Thoracic aorta (tissue), 2 donors: ENCODE data around the gene ELAVL4. TPM values are rescaled to one million over a fixed set of nuclear protein-coding genes. Genes with fewer than 3 reads are reported as not detected.

ENCODE experiments used
- ATAC-seq: fragments of 150-250 bp; one replicate; pipeline ENCODE4 v1.8.0; 2017; ENCODE audit warnings: low read depth; ENCODE audit not compliant: insufficient number of reproducible peaks, low FRiP score
- DNase-seq: peaks from one replicate; pipeline ENCODE4 v3.0.0-alpha.2; 2020; ENCODE audit warnings: low spot score
- H3K27ac ChIP-seq, 2 donors: fragments of 200-600 bp; sonication (generic); 1 replicate in 1 of 2; 2 replicates in 1 of 2; pipeline ENCODE4 v1.5.1; 2016; ENCODE audit warnings: mild to moderate bottlenecking in 2 of 2, moderate library complexity in 2 of 2
- H3K27me3 ChIP-seq: fragments of 200-600 bp; sonication (generic); replicated peaks from 2 replicates; pipeline ENCODE4 v1.6.0; 2016; ENCODE audit warnings: mild to moderate bottlenecking; ENCODE audit not compliant: insufficient read depth
- H3K36me3 ChIP-seq: fragments of 200-600 bp; sonication (generic); one replicate; pipeline ENCODE4 v1.5.1; 2016
- H3K4me1 ChIP-seq, 2 donors: fragments of 200-600 bp; sonication (generic); 1 replicate in 1 of 2; 2 replicates in 1 of 2; pipeline versions ENCODE4 v1.5.1 to v1.6.0; 2016; ENCODE audit warnings: low read depth in 2 of 2, mild to moderate bottlenecking in 1 of 2; ENCODE audit not compliant: control insufficient read depth in 1 of 2
- H3K4me3 ChIP-seq: fragments of 200-600 bp; sonication (generic); 2 replicates; pipeline ENCODE4 v1.5.1; 2016; ENCODE audit warnings: mild to moderate bottlenecking
- H3K9me3 ChIP-seq: fragments of 200-600 bp; sonication (generic); 2 replicates; pipeline ENCODE4 v1.5.1; 2016
- CTCF ChIP-seq: fragments of 200-600 bp; sonication (generic); IDR thresholded peaks from one replicate; pipeline ENCODE4 v1.5.1; 2019; ENCODE audit warnings: antibody characterized with exemption
- total RNA-seq, 2 donors: library from RNA; depleted of rRNA; stranded (reverse); fragments of >200 nt; gene quantifications; one replicate each; pipeline versions ENCODE4 v1.1.0 to v1.2.3, GENCODE V29; 2016

The ELAVL4 gene
- total RNA-seq, 2 donors from 2014 or later = 0.42 TPM; not detected in 1

- no peak for TF ChIP-seq CTCF
- Histone ChIP-seq H3K36me3 (no peaks in the 10 kb centered on the region), H3K9me3 (no peaks in the 10 kb centered on the region), H3K27me3 (no peaks in the 10 kb centered on the region), H3K4me3 (no peak overlapping the region), H3K4me1 (no peaks in the 10 kb centered on the region), H3K27ac (no peak overlapping the region)
- DNase-seq = no peak
- no peak for ATAC-seq
These were observed 27.7 kb upstream of the ELAVL4 start for GRCh38 chr1:50080904-50081586.

GRCh38 chr1:50084389-50084788 lies 24.3 kb upstream of the ELAVL4 start:
- Histone ChIP-seq H3K4me1 (no peaks in the 10 kb centered on the region), H3K9me3 (no peaks in the 10 kb centered on the region), H3K36me3 (no peaks in the 10 kb centered on the region), H3K27me3 (no peaks in the 10 kb centered on the region), H3K4me3 (no peak overlapping the region), H3K27ac (no peak overlapping the region)
- DNase-seq = no peak
- no peak for TF ChIP-seq CTCF
- no peak for ATAC-seq

GRCh38 chr1:50091068-50091467 lies 17.7 kb upstream of the ELAVL4 start:
- no peaks in the 10 kb centered on the region for H3K36me3 ChIP-seq
- DNase-seq (no peak), ATAC-seq (no peak)
- H3K4me3 ChIP-seq = no peak overlapping the region
- H3K9me3 ChIP-seq = no peaks in the 10 kb centered on the region
- H3K4me1 ChIP-seq = no peaks in the 10 kb centered on the region
- TF ChIP-seq CTCF = no peak
- no peaks in the 10 kb centered on the region for H3K27me3 ChIP-seq
- no peak overlapping the region for H3K27ac ChIP-seq

- Histone ChIP-seq H3K4me3 (no peak overlapping the region), H3K27me3 (no peaks in the 10 kb centered on the region), H3K9me3 (no peaks in the 10 kb centered on the region), H3K36me3 (no peaks in the 10 kb centered on the region), H3K4me1 (no peaks in the 10 kb centered on the region), H3K27ac (no peak overlapping the region)
- ATAC-seq (no peak), DNase-seq (no peak)
- no peak for TF ChIP-seq CTCF
These were observed 13.0 kb upstream of the ELAVL4 start for GRCh38 chr1:50095716-50096115.

- no peak for ATAC-seq
- no peak for DNase-seq
- no peak for TF ChIP-seq CTCF
- H3K4me3 ChIP-seq = no peak overlapping the region
- no peaks in the 10 kb centered on the region for H3K27me3 ChIP-seq
- H3K4me1 ChIP-seq = no peaks in the 10 kb centered on the region
- no peaks in the 10 kb centered on the region for H3K36me3 ChIP-seq
- H3K27ac ChIP-seq = no peak overlapping the region
- no peaks in the 10 kb centered on the region for H3K9me3 ChIP-seq
These were observed 11.6 kb upstream of the ELAVL4 start for GRCh38 chr1:50097021-50097679.
